GM12874 (cell line): ENCODE data around the gene GNB5.

ENCODE experiments used
- TF ChIP-seq, protein P1 (sequence below): IDR thresholded peaks from 2 replicates; pipeline ENCODE4 v1.5.1; 2011; ENCODE audit warnings: low read depth, mild to moderate bottlenecking, control low read depth, low read length, moderate library complexity; ENCODE audit not compliant: insufficient read depth

The GNB5 gene

GRCh38 chr15:52163321-52164190 lies 27.6 kb downstream of the GNB5 start:
- TF ChIP-seq, protein P1, sequence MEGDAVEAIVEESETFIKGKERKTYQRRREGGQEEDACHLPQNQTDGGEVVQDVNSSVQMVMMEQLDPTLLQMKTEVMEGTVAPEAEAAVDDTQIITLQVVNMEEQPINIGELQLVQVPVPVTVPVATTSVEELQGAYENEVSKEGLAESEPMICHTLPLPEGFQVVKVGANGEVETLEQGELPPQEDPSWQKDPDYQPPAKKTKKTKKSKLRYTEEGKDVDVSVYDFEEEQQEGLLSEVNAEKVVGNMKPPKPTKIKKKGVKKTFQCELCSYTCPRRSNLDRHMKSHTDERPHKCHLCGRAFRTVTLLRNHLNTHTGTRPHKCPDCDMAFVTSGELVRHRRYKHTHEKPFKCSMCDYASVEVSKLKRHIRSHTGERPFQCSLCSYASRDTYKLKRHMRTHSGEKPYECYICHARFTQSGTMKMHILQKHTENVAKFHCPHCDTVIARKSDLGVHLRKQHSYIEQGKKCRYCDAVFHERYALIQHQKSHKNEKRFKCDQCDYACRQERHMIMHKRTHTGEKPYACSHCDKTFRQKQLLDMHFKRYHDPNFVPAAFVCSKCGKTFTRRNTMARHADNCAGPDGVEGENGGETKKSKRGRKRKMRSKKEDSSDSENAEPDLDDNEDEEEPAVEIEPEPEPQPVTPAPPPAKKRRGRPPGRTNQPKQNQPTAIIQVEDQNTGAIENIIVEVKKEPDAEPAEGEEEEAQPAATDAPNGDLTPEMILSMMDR, result peak; percentile 42; the same call in 1 of the 2 replicates

DNA sequence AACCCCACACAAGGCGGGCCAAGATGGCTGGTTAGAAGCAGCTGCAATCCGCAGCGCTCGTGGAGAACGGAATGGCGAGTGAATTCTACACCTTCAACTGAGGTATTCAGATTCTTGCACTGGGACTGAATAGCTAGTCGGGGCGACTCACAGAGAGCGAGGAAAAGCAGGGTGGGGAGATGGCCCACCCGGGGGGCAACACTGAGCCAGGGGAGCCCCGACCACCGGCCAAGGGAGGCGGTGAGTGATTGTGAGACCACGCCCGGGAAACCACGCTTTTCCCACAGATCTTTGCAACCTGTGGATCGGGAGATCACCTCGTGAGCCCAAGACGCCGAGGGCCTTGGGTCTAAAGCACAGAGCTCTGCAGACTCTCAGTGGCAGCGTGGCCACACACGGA lies 28.3 kb downstream of the GNB5 start:
- TF ChIP-seq, protein P1, result no peak

GRCh38 chr15:52162260-52162659 lies 28.9 kb downstream of the GNB5 start:
- TF ChIP-seq, protein P1, result no peak

- TF ChIP-seq, protein P1, result no peak
These were observed 29.7 kb downstream of the GNB5 start for GRCh38 chr15:52161406-52161966.

DNA sequence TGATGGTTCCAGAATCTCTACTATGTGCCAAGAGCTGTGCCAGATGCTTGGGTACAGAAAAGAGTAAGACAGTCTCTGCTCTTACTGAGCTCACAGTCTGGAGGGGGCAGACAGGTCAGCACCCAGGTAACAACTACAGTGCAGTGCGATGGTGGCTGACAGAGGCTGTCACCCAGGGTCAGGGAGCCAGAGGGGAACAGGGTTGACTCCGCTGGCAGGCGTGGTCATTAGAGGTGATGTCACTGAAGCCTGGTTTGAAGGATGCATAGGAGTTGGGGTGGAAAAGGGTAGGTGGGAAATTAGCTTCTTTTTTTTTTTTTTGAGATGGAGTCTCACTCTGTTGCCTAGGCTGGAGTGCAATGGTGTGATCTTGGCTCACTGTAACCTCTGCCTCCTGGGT lies 31.5 kb downstream of the GNB5 start:
- TF ChIP-seq, protein P1, result no peak

DNA sequence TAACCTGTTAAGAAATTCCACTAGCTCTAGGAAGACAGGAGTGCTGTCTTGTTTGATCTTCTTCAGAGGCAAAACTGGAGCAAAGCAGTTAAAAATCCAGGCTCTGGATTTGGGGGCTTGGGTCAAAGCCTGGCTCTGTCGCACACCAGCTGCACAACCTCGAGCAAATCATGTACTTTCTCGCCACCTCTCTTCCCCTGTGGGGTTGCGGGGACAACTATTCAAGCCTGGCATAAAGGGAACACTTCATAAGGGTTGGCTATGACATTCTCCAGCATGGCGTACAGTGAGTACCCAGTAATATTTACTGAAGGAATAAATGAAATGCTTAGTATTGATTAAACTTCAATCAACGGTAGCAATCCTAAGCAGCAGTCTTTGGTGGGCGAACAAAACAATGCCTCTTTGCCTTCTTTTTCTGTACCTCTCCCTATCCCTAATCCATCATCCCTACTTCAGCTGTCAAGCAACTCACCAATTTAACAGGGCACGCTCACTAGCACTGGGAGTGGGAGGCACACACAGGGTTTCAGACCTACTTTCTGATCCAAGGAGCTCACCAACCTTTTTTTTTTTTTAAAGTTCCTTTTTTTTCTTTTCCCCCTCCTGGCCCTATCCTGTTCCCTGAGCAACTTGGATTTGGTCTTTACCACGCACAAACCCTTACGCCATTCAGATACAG lies 33.0 kb downstream of the GNB5 start:
- TF ChIP-seq, protein P1, result no peak

- TF ChIP-seq, protein P1, result no peak
These were observed 35.3 kb downstream of the GNB5 start for GRCh38 chr15:52155878-52156277.
